ENCODE measurements around the gene KCNT1. TPM values are rescaled to one million over a fixed set of nuclear protein-coding genes. Genes with fewer than 3 reads are reported as not detected.

Gene KCNT1
- total RNA-seq (2022; extraction: Qiagen RNA extraction; ENCODE audit: low read depth), result not detected in 5 replicates

DNA sequence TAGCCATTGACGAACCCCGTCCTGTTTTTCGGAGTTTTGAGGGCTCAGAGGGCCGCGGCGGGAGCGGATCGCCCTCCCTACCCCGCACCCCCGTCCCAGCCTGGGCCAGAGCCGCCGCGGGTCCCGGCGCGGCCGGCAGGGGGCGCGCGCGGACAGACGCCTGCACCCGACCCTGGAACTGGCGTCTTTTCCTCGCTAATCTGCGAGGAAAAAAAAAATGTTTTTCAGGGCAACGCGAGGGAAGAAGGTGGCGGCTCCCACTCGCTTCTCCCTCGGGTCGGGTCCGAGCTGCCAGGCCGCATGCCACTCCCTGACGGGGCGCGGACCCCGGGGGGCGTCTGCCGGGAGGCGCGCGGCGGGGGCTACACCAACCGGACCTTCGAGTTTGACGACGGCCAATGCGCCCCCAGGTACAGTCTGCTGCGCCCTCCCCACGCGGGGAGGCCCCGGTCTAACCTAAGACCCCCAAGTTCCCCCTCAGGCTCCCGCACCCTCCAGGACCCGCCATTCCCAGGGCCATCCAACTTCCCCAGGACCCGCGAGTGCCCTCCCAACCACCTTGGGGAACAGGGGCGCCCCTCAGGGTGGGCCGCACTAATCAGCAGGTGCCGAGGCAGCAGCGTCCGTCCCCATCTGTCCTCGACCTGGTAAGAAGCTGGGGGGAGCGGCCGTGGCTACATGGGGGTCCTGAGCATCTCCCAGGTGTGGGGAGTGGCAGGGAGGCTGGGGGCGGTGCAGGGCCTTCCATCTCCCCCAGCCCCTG is at the start of gene KCNT1:
Gene KCNT1, plus strand, starts transcription at position 227 of the 763 bp plus-strand sequence. Its CDS starts 74 bp downstream, at position 301.

DNA sequence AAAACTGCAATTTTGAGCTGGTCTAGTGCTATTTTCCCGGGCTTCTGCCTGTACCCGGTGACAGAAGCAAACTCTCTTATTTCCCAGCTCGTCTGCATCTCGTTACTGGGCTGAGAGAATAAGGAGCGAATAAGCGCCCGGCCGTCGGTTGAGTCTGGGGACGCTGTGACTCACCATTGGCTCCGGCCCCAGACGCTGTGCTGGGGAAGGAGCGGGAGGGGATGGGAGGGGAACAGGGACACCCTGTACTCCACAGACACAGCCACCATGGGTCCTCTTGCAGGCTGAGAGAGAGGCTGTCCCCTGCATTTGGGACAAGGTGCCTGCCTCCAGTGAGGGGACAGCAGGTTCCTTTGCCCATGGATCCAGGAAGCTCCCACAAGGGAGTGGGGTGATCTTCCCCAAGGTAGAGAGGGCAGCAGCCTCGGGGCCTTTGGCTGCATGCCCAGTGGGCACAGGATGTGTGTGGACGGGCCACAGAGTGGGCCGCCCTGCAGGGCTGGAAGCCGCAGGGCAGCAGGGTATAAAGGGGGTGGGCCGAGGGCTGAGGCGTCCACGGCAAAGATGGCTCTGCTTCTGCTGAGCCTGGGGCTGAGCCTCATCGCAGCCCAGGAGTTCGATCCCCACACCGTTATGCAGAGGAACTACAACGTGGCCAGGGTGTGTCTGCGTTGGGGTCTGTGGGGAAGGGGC is 39.1 kb upstream of the KCNT1 start, which contains the start of gene LCN9:
Gene LCN9, plus strand, starts transcription at position 552 of the 693 bp plus-strand sequence. Its CDS starts 13 bp downstream, at position 565.

DNA sequence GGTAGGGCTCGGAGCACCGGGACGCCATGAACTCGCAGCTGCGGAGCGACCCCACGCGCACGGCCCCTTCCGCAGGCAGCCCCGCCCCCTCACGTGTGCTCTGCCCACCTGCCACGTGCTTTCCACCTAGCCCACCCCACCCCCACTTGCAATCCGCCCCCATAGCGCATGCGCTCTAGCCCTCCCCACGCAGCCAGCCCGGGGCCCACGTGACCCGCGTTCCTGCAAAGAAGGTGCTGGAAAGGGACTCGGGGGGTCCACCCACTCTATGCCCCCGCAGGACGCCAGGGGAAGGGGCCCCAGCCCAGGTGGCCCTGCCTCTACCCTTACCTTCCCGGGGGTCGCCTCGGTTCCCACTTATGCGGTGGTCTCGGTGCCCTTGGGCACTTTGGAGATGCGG is 2.5 kb upstream of the KCNT1 start, which contains the start of gene SOHLH1:
Gene SOHLH1, minus strand, starts transcription at position 42 of the 400 bp plus-strand sequence. Its CDS starts 14 bp downstream, at position 28.

Other genes starting within 250 kb of the KCNT1 start
- 15.3 to 21.2 TPM (median 18.7 TPM) in 5 replicates for gene PPP1R26, start 222.4 kb upstream of the KCNT1 start, total RNA-seq (2022; extraction: Qiagen RNA extraction; ENCODE audit: low read depth)
- gene MRPS2, start 201.5 kb upstream of the KCNT1 start, total RNA-seq (2022; extraction: Qiagen RNA extraction; ENCODE audit: low read depth), result 101 to 134 TPM (median 128 TPM) in 5 replicates
- not detected in 5 replicates for gene LCN1, start 180.7 kb upstream of the KCNT1 start, total RNA-seq (2022; extraction: Qiagen RNA extraction; ENCODE audit: low read depth)
- not detected in 5 replicates for gene OBP2A, start 156.1 kb upstream of the KCNT1 start, total RNA-seq (2022; extraction: Qiagen RNA extraction; ENCODE audit: low read depth)
- gene PAEP, start 140.4 kb upstream of the KCNT1 start, total RNA-seq (2022; extraction: Qiagen RNA extraction; ENCODE audit: low read depth), result 0.14 to 0.27 TPM (median 0.21 TPM) in 3 of 5 replicates, not detected in the others
- gene GLT6D1, start 62.6 kb upstream of the KCNT1 start, total RNA-seq (2022; extraction: Qiagen RNA extraction; ENCODE audit: low read depth), result not detected in 5 replicates
- gene LCN9, start 38.9 kb upstream of the KCNT1 start, total RNA-seq (2022; extraction: Qiagen RNA extraction; ENCODE audit: low read depth), result not detected in 5 replicates
- 0.07 to 0.09 TPM in 2 of 5 replicates, not detected in the others for gene SOHLH1, start 2.7 kb upstream of the KCNT1 start, total RNA-seq (2022; extraction: Qiagen RNA extraction; ENCODE audit: low read depth)
- gene CAMSAP1, start 205.4 kb downstream of the KCNT1 start, total RNA-seq (2022; extraction: Qiagen RNA extraction; ENCODE audit: low read depth), result 18.2 to 25.2 TPM (median 20.2 TPM) in 5 replicates